ENCODE results near the gene PLGRKT.
"Not testable (repeated sequence)": the region's sequence is repeated elsewhere in the genome, so short reads cannot be mapped to it uniquely, and the experiment has no call there.

The PLGRKT gene

DNA sequence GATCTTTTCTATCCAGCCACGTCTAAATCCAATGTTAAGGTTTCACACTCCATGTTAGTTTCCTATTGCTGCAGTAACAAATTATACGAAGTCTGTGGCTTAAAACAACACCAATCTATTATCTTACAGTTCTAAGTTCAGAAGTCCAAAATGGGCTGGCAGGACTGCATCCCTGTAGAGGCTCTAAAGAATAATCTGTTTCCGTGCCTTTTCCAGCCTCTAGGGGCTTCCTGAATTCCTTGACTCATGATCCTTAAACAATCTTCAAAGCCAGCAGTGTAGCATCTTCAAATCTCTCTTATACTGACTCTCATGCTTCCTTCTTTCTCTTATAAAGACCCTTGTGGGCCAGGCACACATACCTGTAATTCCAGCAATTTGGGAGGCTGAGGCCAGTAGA lies 6.8 kb downstream of the PLGRKT start:
- DNase-seq (ENCODE audit: low spot score) = no peak

DNA sequence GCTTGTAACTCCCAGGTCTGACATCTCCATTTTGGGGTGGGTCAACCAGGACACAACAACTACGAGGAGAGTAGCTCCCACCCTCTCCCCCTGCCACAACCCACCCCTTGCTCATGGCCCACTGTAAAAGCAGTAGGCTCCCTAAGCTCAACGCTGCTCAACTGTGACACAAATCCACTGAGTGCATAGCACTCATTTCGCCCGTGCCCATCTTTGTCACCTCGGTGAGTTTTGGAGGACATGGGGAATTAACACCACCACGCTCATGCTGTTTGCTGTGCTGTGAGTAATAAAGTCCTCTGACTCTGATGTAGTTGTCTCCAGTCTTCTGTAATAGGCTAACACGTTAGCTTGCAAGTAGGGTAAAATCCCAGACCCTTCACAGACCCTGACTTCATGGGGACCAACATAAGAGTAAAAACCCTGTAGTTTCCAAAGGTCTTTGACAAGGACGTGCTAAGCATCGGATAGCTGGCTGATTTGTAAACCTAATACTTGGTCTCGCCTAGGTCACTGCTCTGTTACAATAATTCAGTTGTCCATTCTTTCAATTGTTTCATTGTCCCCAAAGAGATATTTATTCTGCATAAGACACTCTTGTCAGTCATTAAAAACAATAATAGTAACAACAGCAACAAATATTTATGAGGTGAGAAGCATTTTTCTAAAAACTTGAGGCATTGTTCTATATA lies 7.7 kb downstream of the PLGRKT start:
- peak; percentile 78 for DNase-seq (ENCODE audit: low spot score)

DNA sequence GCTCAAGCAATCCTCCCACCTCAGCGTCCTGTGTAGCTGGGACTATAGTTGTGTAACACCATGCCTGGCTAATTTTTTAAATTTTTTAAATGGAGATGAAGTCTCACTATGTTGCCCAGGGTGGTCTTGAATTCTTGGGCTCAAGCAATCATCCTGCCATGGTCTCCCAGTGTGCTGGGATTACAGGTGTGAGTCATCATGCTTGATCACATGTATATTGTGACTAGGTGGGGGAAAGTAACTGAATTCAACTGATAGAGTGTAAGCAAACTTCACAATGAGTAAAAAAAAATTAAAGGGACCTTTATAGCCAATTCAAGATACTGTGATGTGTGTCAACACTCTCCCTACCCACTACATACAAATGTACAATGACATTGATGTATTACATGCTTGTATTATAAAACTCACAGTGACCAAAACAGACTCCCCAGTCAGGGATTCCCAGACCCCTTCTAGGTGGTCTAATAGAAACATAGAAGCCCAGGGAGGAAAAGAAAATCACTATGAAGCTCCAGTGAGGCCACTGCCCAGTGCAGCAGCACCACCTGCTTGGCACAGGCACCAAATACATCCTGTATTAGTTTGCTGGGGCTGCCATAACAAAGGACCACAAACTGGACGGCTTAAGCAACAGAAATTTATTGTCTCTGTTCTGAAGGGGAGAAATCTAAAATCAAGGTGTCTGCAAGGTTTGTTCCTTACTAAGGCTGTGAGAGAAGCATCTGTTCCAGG lies 8.8 kb downstream of the PLGRKT start:
- no peak for DNase-seq (ENCODE audit: low spot score)

DNA sequence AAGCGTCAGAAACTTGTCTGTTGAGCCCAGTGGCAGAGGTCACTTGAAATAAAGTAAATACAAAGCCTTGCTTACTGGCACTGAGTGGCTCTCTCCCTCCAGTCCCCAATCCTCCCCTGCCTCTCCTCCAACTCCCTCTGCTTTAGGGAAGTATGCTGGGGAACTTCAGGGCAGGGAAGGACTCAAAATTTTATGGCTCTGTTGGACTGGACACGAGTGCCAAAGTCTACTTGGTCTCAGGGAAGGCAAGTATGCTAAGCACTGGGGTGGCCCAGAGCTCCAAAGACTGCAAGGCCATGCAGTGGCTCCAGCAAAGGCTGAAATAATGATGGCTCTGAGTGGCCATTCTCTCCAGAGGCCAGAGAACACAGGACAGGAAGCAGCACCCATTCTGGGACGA lies 9.6 kb downstream of the PLGRKT start:
- no peak for DNase-seq (ENCODE audit: low spot score)

DNA sequence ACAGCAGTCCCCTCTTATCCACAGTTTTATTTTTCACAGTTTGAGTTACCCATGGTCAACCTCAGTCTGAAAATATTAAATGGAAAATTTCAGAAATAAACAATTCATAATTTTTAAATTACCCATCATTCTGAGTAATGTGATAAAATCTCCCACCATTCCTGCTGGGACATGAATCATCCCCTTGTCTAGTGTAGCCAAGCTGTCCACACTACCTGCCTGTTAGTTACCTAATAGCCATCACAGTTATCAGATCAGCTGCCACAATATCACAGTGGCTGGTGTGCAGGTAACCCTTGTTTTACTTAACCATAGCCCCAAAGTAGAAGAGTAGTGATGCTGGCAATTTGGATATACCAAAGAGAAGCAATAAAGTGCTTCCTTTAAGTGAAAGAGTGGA lies 10.7 kb downstream of the PLGRKT start:
- no peak for DNase-seq (ENCODE audit: low spot score)

DNA sequence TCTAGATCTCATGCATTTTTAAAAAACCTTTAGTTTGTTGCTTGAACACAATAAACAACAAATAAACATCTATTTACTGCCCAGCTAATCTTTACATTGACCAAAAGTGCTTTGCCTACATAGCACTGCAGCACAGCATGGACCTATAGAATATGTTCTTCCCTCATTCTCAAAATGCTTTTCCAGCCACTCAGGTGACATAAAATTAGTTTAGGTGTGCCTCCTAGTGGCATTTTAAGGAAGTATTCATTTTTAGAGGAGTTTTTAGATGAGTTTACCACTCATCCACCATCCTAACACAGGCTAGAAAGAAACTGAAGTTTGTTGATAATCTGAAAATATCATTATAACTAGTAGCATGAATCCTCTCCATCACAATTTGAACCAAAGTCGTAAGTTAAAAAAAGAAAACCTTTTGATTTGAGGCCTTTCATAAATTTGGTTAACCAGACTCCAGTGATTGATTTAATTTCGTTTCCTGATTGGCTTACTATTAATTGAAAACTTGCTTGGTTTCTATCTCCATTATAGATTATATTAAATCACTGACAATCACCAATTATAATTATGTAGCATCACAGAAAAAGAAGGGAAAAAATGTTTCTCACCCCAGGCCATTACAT lies 12.6 kb downstream of the PLGRKT start:
- no peak for DNase-seq (ENCODE audit: low spot score)

DNA sequence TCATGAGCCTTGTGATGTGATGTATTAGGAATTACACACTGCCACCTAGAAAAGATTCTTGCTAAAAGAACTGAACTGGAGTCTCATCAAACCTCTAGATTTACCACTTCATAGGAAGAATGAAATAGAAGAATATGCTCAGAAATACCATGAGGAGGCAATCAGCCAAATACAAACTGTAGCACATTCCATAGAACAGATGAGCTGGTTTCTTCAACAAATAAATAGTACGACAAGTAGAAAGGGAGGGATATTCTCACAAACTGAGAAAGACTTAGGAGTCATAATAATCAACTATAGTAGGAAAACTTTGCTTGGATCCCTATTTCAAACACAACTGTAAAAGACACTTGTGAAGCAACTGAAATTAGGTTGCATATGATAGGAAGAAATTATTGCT lies 15.4 kb downstream of the PLGRKT start:
- DNase-seq (ENCODE audit: low spot score) = no peak

DNA sequence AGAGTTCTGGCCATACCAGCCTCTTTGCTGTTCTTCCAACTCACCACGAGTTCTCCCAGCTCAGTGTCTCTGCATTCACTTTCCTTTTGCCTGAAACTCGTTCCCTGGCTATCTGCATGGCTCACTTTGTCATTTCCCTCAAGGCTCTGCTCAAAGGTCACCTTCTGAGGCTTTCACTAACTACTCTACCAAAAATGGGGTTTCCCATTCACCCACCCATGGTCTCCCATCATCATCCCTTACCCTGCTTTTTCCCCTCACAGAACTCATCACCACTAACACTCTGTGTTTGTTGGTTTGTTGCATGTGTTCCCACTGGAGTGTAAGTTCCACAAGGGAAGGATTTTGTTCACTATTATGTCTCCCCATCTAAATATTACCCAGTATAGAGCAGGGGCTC lies 16.6 kb downstream of the PLGRKT start:
- no peak for DNase-seq (ENCODE audit: low spot score)

DNA sequence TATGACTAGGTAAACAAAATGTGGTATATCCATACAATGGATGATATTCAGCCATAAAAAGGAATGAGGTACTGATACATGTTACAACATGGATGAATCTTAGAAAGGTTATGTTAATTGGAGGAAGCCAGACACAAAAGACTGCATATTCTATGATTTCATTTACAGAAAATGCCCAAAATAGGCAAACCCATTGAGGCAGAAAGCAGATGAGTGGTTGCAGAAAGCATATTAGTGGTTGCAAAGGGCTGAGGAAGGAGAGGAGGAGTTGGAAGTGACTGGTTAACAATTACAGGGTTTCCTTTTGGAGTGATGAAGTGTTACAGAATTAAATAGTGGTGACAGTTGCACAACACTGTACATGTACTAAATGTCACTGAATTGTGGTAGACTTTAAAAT lies 17.7 kb downstream of the PLGRKT start:
- no peak for DNase-seq (ENCODE audit: low spot score)

DNA sequence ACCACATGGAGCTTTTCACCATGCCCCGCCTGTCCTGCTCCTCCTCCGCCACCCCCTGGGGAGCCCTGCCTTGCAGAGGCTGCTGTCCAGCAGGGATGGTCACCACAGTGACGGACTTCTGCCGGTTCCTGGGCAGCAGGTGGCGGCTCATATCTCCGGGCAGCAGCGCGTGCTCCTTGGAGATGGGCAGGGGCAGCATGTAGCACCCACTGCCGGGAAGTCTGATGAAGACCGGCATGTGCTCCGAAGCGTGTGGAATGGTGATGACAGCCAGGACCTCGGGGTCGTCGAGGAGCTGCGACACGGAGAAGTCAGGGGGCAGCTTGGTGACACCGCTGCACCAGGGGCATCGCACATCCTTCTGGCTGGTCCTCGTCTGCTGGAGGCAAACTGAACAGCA lies 19.2 kb downstream of the PLGRKT start:
- DNase-seq (ENCODE audit: low spot score) = no peak

DNA sequence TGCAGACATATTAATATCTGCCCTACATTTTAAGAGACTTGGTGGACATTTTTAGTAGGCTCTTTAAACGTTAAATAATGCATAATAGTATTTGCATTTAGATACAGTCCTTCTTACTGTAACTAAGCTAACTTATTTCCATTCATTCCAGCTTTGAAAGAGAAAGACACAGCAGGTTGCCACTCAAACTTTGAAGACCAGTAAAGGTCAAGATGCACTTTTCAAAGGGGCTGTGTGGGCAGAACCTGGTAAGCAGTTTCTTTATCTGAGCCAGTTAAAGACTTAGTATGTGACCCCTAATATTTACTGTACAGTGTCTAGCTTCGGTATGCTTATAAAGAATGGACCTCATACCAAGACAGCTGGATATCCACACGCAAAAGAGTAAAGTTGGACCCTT lies 20.8 kb downstream of the PLGRKT start:
- DNase-seq (ENCODE audit: low spot score) = no peak

DNA sequence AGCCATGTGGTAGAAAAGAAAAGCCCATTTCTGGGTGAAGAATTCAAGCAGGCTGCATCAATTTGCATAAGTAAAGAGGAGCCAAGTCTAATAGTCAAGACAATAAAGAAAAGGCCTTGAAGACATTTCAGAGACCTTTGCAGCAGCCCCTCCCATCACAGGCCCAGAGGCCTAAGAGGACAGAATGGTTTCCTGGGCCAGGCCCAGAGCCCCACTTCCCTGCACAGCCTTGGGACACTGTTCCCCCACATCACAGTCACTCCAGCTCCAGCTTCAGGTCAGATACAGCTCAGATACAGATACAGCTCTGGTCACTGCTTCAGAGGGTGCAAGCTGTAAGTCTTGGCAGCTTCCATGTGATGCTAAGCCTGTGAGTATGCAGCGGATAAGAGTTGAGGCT lies 29.1 kb downstream of the PLGRKT start:
- no peak for DNase-seq (ENCODE audit: low spot score)

DNA sequence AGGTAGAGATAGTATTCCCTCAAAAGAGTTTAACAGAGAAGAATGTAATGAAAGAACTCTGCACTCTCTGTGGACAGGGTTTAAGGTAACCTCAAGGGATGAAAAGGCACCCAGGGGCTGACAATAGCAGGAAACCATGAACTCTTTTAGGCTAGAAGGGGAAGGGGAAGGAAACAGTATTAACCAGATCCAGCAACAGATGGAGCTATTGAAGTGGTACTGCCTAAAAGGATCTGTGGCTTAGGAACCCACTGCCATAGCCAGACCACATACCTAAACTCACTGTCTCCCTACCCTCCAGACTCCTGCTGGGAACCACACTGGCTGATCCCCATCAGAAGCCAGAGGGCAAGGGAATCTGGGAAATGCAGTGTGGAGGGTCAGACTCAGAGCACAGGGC lies 35.5 kb downstream of the PLGRKT start:
- DNase-seq (ENCODE audit: low spot score) = no peak

DNA sequence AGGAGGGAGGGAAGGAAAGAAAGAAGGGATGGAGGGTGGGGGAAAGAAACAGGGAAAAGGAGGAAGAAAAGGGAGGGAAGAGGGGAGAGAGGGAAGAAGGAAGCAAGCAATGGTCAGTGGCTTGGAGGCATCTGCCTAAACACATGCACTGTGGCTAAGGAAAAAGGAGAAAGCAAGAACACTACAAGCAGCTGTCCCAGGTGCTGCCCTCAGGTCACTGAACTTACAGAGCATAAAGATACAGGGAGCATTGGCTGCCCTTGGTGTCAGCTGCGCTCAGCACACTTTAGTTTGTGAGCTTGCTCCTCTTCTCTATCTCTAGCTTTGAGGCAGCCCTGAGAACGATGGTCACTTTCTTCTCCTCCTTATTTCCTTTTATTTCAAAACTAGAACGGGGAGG lies 40.2 kb downstream of the PLGRKT start:
- DNase-seq (ENCODE audit: low spot score) = not testable (repeated sequence)

DNA sequence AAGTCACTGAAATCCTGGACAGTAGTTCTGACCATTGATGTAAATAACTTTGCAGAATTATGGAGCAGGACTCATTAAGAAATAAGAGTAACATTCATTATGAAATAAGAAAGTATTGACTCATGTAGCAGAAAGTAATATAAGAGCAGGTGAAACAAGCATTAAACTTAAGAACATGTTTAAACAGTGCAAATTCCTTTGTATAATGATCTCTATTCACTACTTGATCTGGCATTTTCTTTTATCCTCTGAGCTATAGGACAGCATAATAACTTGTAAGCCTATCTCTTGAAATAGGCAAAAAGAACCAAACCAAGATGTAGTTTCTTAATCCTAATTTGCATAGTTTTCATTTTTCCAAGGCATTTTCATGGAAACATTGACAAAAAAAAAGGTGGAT lies 42.3 kb downstream of the PLGRKT start:
- no peak for DNase-seq (ENCODE audit: low spot score)

DNA sequence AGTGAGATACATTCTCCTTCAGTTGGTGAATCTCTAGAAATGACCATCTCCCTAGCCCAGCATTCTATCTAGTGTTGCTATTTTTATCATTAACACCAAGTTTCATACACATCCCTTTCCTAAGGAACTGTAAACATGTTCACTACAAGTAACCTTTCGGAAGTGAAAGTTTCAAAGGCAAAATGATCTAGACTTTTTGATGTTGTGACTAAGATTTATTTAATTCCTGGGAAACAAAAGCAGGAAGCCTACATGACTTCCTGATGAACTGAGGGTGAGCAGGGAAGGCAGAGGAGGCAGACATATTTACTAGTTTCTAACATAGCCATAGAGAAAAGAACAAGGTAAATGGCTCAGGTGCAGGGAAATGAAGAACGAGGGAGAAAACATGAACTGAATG lies 43.7 kb downstream of the PLGRKT start:
- DNase-seq (ENCODE audit: low spot score) = not testable (repeated sequence)

DNA sequence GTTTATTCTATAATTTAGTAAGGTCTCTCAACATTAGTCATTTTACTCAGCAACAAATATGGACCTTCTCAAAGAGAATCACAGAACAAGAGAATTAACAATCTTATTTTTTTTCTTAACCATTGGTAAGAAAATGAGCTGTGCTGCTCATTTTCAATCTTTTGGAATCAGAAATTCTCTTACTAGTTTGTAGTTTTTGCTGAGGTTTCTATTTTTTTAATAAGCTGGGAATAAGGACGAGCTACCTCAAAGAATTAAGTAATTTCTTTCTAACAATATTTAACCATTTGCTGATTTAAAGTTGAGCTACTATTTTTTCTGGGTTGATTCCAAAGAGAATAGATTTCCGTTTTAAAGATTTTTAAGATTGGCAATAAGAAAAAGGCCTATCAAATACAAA lies 44.2 kb downstream of the PLGRKT start:
- DNase-seq (ENCODE audit: low spot score) = no peak

DNA sequence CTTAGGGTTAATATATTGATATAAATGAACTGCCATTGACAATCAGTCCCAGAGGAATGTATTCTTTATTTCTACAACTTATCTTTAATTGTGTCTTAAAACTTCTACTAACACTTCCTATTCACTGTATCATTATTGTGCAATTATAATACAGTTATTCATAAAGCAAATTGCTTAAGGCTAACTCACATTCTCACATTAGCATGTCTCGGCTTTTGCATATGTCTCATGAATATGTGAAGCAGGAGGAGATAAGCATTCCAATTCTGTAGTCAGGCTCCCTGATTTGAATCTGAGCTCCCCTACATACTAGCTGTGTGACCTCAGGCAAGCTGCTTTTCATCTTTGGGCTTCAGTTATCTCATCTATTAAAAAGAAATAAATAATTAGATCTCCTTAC lies 45.4 kb downstream of the PLGRKT start:
- no peak for DNase-seq (ENCODE audit: low spot score)

DNA sequence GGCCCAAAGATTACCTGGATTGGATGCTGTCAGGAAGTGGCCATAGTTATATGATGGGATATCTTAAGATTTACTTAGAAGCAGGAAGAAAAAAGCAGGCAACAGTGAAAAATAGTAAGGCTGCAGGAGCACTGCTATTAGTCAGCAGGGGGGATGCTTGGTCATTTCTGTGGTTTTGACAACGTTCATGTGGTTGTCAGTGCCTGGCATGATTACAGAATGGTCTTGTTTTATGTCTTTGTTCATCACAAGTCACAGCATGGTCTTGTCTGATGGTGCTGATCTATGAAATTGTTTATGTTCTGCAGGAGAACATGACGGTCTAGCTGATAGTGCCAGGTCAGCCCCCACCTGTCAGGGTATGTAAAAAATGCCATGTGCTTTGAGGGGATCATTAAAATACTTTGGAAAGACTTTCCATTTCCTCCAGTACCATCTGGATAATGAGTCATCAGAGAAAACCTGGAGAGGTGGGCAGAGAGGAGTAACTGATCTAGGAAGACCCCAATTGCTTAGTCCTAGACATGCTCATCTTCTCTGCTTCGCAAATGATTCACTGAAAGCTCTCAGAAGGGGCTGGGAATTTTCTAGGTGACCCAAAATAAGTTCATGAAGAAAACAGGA lies 48.5 kb downstream of the PLGRKT start:
- no peak for DNase-seq (ENCODE audit: low spot score)

DNA sequence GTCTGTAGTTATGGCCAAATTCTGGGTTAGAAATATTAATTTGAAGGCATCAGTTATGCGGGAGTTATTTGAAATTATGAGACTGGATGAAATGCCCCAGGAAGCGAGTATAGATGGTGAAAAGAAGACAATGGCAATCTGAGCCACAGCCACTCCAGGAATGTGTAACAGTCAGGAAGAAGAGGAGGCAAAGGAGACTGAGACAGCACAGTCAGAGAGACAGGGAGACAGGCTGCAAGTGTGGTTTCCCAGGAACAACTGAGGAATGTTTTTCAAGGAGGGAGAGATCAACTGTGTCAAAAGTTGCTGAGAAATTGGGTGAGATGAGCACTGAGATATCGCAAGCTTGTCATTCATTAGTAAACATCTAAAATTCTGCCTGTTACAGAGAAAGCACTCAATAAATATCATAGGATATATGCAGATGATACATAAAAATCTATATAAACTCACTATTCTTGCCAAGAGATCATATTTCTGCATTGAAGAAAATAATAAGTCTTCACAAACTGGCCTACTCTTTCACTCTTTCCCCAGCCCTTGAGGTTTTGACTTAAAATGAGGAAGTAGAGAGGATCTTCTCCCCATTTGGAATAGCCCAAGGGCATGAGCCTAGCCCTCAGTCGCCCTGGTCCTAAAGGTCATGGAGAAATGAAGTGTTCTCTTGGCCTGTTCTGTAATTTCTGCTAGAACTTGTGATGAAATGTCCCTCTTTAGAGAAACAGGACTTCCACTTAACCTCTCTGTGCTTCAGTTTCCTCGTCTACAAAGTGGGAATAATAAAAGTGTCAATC lies 49.5 kb downstream of the PLGRKT start:
- no peak for DNase-seq (ENCODE audit: low spot score)

DNA sequence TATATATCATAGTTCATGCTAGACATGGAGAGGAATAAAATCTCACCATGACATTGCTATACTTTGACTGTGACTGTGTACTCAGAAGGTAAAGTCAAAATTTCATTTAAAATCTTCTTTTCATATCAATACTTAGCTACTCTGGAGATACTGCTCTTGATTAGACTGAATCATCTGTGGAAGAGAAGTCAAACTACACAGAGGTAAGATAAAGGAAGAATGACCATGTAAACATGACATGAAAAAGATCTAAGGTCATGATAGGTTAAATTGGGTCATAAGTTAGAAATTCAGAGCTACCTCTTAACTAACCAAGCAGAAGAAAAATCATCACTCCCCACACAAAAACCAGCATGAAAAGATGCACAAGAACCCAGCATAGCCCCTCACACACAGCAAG lies 53.3 kb downstream of the PLGRKT start:
- DNase-seq (ENCODE audit: low spot score) = no peak

DNA sequence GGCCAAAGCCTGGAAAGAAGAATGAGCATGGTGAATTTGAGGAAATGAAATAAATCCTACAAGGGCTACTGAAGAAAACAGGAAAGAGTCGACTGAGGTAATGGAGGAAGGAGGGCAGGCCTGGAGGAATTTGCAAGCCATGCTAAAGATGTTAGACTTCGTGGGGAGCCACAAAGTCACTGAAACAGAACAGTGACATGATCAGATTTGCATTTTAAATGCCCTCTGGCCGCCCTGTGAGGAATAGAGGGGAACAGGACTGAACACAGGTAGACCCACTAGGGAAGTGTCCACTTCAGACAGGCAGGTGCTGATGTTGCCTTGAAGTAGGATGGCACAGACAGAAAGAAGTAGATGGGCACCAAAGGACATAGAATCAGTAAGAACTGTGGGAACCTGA lies 55.2 kb downstream of the PLGRKT start:
- no peak for DNase-seq (ENCODE audit: low spot score)

Data from globus pallidus (tissue), 1 donor.